ENCODE data around the gene NACA2.
A peak's percentile ranks its signal among the peaks of the same experiment; 100 is the strongest.

Gene NACA2

DNA sequence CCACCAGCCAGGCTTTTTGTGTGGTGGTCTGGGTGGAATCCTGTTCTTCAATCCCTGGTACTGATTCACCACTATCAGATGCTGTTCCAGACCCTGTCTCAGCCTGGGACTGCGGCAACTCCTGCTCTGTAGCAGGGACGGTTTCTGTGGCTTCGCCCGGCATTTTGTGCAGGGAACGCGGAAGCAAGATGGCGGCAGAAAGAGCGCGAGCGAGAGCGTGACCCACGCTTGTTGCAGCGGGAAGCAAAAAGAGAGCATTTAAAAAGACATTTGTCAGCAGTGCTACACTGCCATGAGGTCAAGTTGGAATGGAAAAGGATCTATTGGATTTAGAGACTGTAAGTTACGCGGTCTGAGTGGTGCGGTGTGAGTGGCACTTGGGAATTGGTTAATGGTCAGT is at the start of gene NACA2:
NACA2 (minus strand) TSS at position 202 of the 400 bp plus-strand sequence; CDS start at position 163, 39 bp downstream.
- no peaks in the 10 kb centered on the region for H3K36me3 ChIP-seq (ENCODE audit: insufficient read depth, low read length)
- H3K27ac ChIP-seq (ENCODE audit: low read depth, low read length, poor library complexity, severe bottlenecking) = no peak within 1 kb of the TSS
- no peaks in the 10 kb centered on the region for H4K20me1 ChIP-seq (ENCODE audit: insufficient read depth, low read length)
- no peaks in the 10 kb centered on the region for H3K9me3 ChIP-seq (ENCODE audit: low read length)
- H3K79me2 ChIP-seq (ENCODE audit: insufficient read depth, low read length) = no peaks in the 10 kb centered on the region
- no peaks in the 10 kb centered on the region for H3K9me2 ChIP-seq (ENCODE audit: low read depth, low read length)
- H3K4me3 ChIP-seq (ENCODE audit: low read depth, low read length, poor library complexity, severe bottlenecking) = no peak within 1 kb of the TSS
- H3K4me2 ChIP-seq (ENCODE audit: low read length) = no peak within 1 kb of the TSS
- no peaks in the 10 kb centered on the region for H3K27me3 ChIP-seq (ENCODE audit: insufficient read depth, low read length)
- no peak within 1 kb of the TSS for H2AFZ ChIP-seq (ENCODE audit: low read length)
- H3K9ac ChIP-seq (ENCODE audit: low read length) = no peak within 1 kb of the TSS
- no peaks in the 10 kb centered on the region for H3F3A ChIP-seq (ENCODE audit: insufficient read depth, low read length)
- no peak for TF ChIP-seq EZH2 (IDR thresholded peaks at IDR 0.05; ENCODE audit: borderline replicate concordance, low read length)
- TF ChIP-seq, protein P1, sequence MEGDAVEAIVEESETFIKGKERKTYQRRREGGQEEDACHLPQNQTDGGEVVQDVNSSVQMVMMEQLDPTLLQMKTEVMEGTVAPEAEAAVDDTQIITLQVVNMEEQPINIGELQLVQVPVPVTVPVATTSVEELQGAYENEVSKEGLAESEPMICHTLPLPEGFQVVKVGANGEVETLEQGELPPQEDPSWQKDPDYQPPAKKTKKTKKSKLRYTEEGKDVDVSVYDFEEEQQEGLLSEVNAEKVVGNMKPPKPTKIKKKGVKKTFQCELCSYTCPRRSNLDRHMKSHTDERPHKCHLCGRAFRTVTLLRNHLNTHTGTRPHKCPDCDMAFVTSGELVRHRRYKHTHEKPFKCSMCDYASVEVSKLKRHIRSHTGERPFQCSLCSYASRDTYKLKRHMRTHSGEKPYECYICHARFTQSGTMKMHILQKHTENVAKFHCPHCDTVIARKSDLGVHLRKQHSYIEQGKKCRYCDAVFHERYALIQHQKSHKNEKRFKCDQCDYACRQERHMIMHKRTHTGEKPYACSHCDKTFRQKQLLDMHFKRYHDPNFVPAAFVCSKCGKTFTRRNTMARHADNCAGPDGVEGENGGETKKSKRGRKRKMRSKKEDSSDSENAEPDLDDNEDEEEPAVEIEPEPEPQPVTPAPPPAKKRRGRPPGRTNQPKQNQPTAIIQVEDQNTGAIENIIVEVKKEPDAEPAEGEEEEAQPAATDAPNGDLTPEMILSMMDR (IDR thresholded peaks at IDR 0.05; ENCODE audit: low read length) = no peak
- peaks cover 11% of the 10 kb centered on the region for H3K4me1 ChIP-seq (ENCODE audit: insufficient read depth, low read length, severe bottlenecking)

GRCh38 chr17:61639818-61640217 is 48.8 kb upstream of the NACA2 start:
- H3K9me2 ChIP-seq (ENCODE audit: low read depth, low read length) = no peaks in the 10 kb centered on the region
- H3K9me3 ChIP-seq (ENCODE audit: low read length) = 0 out of 2 replicates have a peak, but pooled peaks cover 3% of the 10 kb centered on the region
- H3K4me1 ChIP-seq (ENCODE audit: insufficient read depth, low read length, severe bottlenecking) = no peaks in the 10 kb centered on the region
- H3K27ac ChIP-seq (ENCODE audit: low read depth, low read length, poor library complexity, severe bottlenecking) = no peak overlapping the region
- no peaks in the 10 kb centered on the region for H4K20me1 ChIP-seq (ENCODE audit: insufficient read depth, low read length)
- H3F3A ChIP-seq (ENCODE audit: insufficient read depth, low read length) = no peaks in the 10 kb centered on the region
- no peak for TF ChIP-seq EZH2 (IDR thresholded peaks at IDR 0.05; ENCODE audit: borderline replicate concordance, low read length)
- TF ChIP-seq, protein P1 (IDR thresholded peaks at IDR 0.05; ENCODE audit: low read length) = no peak
- no peak overlapping the region for H3K4me2 ChIP-seq (ENCODE audit: low read length)
- H3K79me2 ChIP-seq (ENCODE audit: insufficient read depth, low read length) = no peaks in the 10 kb centered on the region
- no peak overlapping the region for H2AFZ ChIP-seq (ENCODE audit: low read length)
- no peak overlapping the region for H3K4me3 ChIP-seq (ENCODE audit: low read depth, low read length, poor library complexity, severe bottlenecking)
- no peaks in the 10 kb centered on the region for H3K36me3 ChIP-seq (ENCODE audit: insufficient read depth, low read length)
- 0 out of 2 replicates have a peak, but pooled peaks cover 3% of the 10 kb centered on the region for H3K27me3 ChIP-seq (ENCODE audit: insufficient read depth, low read length)
- no peak overlapping the region for H3K9ac ChIP-seq (ENCODE audit: low read length)

- H3K9ac ChIP-seq (ENCODE audit: low read length) = no peak overlapping the region
- H3F3A ChIP-seq (ENCODE audit: insufficient read depth, low read length) = no peaks in the 10 kb centered on the region
- H2AFZ ChIP-seq (ENCODE audit: low read length) = no peak overlapping the region
- H3K27me3 ChIP-seq (ENCODE audit: insufficient read depth, low read length) = no peaks in the 10 kb centered on the region
- H3K79me2 ChIP-seq (ENCODE audit: insufficient read depth, low read length) = no peaks in the 10 kb centered on the region
- 0 out of 2 replicates have a peak, but pooled peaks cover 3% of the 10 kb centered on the region for H3K9me3 ChIP-seq (ENCODE audit: low read length)
- no peaks in the 10 kb centered on the region for H3K4me1 ChIP-seq (ENCODE audit: insufficient read depth, low read length, severe bottlenecking)
- no peaks in the 10 kb centered on the region for H3K36me3 ChIP-seq (ENCODE audit: insufficient read depth, low read length)
- no peaks in the 10 kb centered on the region for H3K9me2 ChIP-seq (ENCODE audit: low read depth, low read length)
- H3K27ac ChIP-seq (ENCODE audit: low read depth, low read length, poor library complexity, severe bottlenecking) = no peak overlapping the region
- H3K4me2 ChIP-seq (ENCODE audit: low read length) = no peak overlapping the region
- no peaks in the 10 kb centered on the region for H4K20me1 ChIP-seq (ENCODE audit: insufficient read depth, low read length)
- TF ChIP-seq EZH2 (IDR thresholded peaks at IDR 0.05; ENCODE audit: borderline replicate concordance, low read length) = no peak
- H3K4me3 ChIP-seq (ENCODE audit: low read depth, low read length, poor library complexity, severe bottlenecking) = no peak overlapping the region
Measured at GRCh38 chr17:61638087-61638486, 47.1 kb upstream of the NACA2 start.

GRCh38 chr17:61635913-61636432 is 45.0 kb upstream of the NACA2 start:
- Histone ChIP-seq H3K4me2 (ENCODE audit: low read length) (no peak overlapping the region), H3K27me3 (ENCODE audit: insufficient read depth, low read length) (no peaks in the 10 kb centered on the region), H2AFZ (ENCODE audit: low read length) (no peak overlapping the region), H3K9ac (ENCODE audit: low read length) (no peak overlapping the region), H4K20me1 (ENCODE audit: insufficient read depth, low read length) (no peaks in the 10 kb centered on the region), H3K4me1 (ENCODE audit: insufficient read depth, low read length, severe bottlenecking) (no peaks in the 10 kb centered on the region), H3F3A (ENCODE audit: insufficient read depth, low read length) (no peaks in the 10 kb centered on the region), H3K9me2 (ENCODE audit: low read depth, low read length) (no peaks in the 10 kb centered on the region), H3K4me3 (ENCODE audit: low read depth, low read length, poor library complexity, severe bottlenecking) (no peak overlapping the region), H3K79me2 (ENCODE audit: insufficient read depth, low read length) (no peaks in the 10 kb centered on the region), H3K36me3 (ENCODE audit: insufficient read depth, low read length) (no peaks in the 10 kb centered on the region), H3K9me3 (ENCODE audit: low read length) (0 out of 2 replicates have a peak, but pooled peaks cover 3% of the 10 kb centered on the region), H3K27ac (ENCODE audit: low read depth, low read length, poor library complexity, severe bottlenecking) (no peak overlapping the region)
- TF ChIP-seq, protein P1 (IDR thresholded peaks at IDR 0.05; ENCODE audit: low read length) = peak; percentile 86
- no peak for TF ChIP-seq EZH2 (IDR thresholded peaks at IDR 0.05; ENCODE audit: borderline replicate concordance, low read length)

All from OCI-LY1 (cell line).